ENCODE results near the gene HHAT. TPM values are rescaled to one million over a fixed set of nuclear protein-coding genes. Genes with fewer than 3 reads are reported as not detected.

Gene HHAT
- total and polyA plus RNA-seq, 9 of the 15 experiments (the other 6 are each of a cell fraction or from before 2014, with no cell fraction given) = 0.07 to 0.16 (median 0.13) TPM; not detected in 1

DNA sequence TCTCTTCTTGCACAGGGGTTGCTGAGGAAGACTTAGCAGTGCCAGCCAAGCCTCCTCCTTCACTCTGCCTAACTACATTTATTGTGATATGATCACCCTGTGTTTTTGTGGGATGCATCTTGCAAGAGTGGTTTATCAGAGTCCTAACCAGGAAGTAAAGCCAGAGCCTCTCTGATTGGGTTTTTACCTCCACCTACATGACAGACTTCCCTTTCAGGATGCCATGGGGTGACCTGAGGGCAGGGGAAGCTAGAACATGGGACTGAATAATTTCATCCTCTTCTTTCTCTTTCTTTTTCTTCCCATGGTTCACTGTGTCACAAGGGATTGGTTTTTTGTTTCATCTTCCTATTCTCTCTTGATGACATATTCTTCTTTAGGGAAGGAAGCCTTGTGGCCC lies 146.6 kb downstream of the HHAT start (continued):
- TF ChIP-seq, protein P1, sequence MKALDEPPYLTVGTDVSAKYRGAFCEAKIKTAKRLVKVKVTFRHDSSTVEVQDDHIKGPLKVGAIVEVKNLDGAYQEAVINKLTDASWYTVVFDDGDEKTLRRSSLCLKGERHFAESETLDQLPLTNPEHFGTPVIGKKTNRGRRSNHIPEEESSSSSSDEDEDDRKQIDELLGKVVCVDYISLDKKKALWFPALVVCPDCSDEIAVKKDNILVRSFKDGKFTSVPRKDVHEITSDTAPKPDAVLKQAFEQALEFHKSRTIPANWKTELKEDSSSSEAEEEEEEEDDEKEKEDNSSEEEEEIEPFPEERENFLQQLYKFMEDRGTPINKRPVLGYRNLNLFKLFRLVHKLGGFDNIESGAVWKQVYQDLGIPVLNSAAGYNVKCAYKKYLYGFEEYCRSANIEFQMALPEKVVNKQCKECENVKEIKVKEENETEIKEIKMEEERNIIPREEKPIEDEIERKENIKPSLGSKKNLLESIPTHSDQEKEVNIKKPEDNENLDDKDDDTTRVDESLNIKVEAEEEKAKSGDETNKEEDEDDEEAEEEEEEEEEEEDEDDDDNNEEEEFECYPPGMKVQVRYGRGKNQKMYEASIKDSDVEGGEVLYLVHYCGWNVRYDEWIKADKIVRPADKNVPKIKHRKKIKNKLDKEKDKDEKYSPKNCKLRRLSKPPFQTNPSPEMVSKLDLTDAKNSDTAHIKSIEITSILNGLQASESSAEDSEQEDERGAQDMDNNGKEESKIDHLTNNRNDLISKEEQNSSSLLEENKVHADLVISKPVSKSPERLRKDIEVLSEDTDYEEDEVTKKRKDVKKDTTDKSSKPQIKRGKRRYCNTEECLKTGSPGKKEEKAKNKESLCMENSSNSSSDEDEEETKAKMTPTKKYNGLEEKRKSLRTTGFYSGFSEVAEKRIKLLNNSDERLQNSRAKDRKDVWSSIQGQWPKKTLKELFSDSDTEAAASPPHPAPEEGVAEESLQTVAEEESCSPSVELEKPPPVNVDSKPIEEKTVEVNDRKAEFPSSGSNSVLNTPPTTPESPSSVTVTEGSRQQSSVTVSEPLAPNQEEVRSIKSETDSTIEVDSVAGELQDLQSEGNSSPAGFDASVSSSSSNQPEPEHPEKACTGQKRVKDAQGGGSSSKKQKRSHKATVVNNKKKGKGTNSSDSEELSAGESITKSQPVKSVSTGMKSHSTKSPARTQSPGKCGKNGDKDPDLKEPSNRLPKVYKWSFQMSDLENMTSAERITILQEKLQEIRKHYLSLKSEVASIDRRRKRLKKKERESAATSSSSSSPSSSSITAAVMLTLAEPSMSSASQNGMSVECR (CRISPR knock-in tag; IDR thresholded peaks at IDR 0.05) = no peak

DNA sequence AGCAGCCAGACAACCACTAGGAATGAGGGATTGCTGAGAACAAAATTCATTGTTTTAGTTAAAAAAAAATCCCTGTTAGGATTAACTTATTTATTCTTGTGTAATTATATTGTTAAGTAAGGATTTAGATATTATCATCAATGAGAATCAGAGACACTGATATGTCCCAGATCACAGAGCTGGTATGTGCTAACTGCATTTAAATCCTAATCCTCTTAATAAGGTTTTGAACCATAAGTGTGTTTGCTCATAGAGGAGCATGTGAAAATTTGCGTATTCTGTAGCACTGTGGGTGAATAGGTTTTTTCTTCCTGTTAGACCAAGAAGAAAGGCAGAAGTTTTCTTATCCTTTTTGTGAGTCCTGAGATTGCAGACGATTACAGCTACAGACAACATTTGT lies 147.1 kb downstream of the HHAT start:
- Histone ChIP-seq H3K27me3 (ENCODE audit: control insufficient read depth in 2 of 2, insufficient read depth in 2 of 2, low read length in 2 of 2) (no peaks in the 10 kb centered on the region; a peak in 1 of 5 replicates), H2AFZ (ENCODE audit: low read depth, low read length) (no peak overlapping the region), H3K9ac (ENCODE audit: insufficient read depth in 1 of 2, low read depth in 2 of 2, low read length in 2 of 2) (no peak overlapping the region), H3K4me2 (ENCODE audit: insufficient read depth, low read length) (no peak overlapping the region), H3K9me3 (replicated peaks; ENCODE audit: control insufficient read depth, insufficient read depth, low read depth, low read length) (no peaks in the 10 kb centered on the region), H3K79me2 (ENCODE audit: control insufficient read depth, insufficient read depth, low read length) (no peaks in the 10 kb centered on the region), H3K27ac (ENCODE audit: extremely low read depth, low read depth, low read length) (no peak overlapping the region), H3K4me1 (replicated peaks in 1 of 2; ENCODE audit: control insufficient read depth in 2 of 2, insufficient read depth in 2 of 2, low read length in 2 of 2) (no peaks in the 10 kb centered on the region), H3K36me3 (ENCODE audit: control insufficient read depth, insufficient read depth, low read length) (no peaks in the 10 kb centered on the region), H4K20me1 (replicated peaks; ENCODE audit: control insufficient read depth, insufficient read depth, low read length) (no peaks in the 10 kb centered on the region), H3K4me3 (no peak overlapping the region), H3K9me1 (ENCODE audit: control insufficient read depth, insufficient read depth, low read length) (no peaks in the 10 kb centered on the region)
- CTCF ChIA-PET (ENCODE audit: low intra/inter-chr PET ratio) = no interaction called here
- no TSS peak for BruUV-seq (replicated peaks)
- DNase-seq (ENCODE audit: extremely low read depth in 1 of 4, low spot score in 3 of 4) = no peak
- in situ Hi-C loops (cut with MboI) (no loop called here), intact Hi-C loops (cut with micrococcal nuclease) (no loop called here)
- POLR2A ChIA-PET = interaction anchor here (0.7 kb wide), 1 partner anchor 22 kb away, joined by 4 read pairs; no protein-coding TSS in a partner anchor
- no peak for FAIRE-seq
- ATAC-seq = no peak
- 0% methylated on average over 2 of the region's 2 CpGs for WGBS (ENCODE audit: insufficient coverage, low coverage, missing lambda C conversion rate)
- TF ChIP-seq HMG20B (CRISPR knock-in tag; IDR thresholded peaks at IDR 0.05) = no peak
- TF ChIP-seq, protein P2, sequence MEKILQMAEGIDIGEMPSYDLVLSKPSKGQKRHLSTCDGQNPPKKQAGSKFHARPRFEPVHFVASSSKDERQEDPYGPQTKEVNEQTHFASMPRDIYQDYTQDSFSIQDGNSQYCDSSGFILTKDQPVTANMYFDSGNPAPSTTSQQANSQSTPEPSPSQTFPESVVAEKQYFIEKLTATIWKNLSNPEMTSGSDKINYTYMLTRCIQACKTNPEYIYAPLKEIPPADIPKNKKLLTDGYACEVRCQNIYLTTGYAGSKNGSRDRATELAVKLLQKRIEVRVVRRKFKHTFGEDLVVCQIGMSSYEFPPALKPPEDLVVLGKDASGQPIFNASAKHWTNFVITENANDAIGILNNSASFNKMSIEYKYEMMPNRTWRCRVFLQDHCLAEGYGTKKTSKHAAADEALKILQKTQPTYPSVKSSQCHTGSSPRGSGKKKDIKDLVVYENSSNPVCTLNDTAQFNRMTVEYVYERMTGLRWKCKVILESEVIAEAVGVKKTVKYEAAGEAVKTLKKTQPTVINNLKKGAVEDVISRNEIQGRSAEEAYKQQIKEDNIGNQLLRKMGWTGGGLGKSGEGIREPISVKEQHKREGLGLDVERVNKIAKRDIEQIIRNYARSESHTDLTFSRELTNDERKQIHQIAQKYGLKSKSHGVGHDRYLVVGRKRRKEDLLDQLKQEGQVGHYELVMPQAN (IDR thresholded peaks at IDR 0.05; ENCODE audit: borderline replicate concordance) = no peak
- TF ChIP-seq WHSC1 (IDR thresholded peaks at IDR 0.05; ENCODE audit: low read length) = no peak
- TF ChIP-seq ZNF121 (CRISPR knock-in tag; conservative IDR thresholded peaks at IDR 0.05) = no peak
- TF ChIP-seq FOXK1 (CRISPR knock-in tag; IDR thresholded peaks at IDR 0.05; ENCODE audit: borderline replicate concordance) = no peak
- TF ChIP-seq NCOA4 (IDR thresholded peaks at IDR 0.05; ENCODE audit: partially characterized antibody) = no peak
- no peak for TF ChIP-seq SRSF9 (IDR thresholded peaks at IDR 0.05; ENCODE audit: borderline replicate concordance, low read depth, low read length)
- TF ChIP-seq ZKSCAN1 (IDR thresholded peaks at IDR 0.05; ENCODE audit: low read depth, low read length) = no peak
- TF ChIP-seq, protein P3, sequence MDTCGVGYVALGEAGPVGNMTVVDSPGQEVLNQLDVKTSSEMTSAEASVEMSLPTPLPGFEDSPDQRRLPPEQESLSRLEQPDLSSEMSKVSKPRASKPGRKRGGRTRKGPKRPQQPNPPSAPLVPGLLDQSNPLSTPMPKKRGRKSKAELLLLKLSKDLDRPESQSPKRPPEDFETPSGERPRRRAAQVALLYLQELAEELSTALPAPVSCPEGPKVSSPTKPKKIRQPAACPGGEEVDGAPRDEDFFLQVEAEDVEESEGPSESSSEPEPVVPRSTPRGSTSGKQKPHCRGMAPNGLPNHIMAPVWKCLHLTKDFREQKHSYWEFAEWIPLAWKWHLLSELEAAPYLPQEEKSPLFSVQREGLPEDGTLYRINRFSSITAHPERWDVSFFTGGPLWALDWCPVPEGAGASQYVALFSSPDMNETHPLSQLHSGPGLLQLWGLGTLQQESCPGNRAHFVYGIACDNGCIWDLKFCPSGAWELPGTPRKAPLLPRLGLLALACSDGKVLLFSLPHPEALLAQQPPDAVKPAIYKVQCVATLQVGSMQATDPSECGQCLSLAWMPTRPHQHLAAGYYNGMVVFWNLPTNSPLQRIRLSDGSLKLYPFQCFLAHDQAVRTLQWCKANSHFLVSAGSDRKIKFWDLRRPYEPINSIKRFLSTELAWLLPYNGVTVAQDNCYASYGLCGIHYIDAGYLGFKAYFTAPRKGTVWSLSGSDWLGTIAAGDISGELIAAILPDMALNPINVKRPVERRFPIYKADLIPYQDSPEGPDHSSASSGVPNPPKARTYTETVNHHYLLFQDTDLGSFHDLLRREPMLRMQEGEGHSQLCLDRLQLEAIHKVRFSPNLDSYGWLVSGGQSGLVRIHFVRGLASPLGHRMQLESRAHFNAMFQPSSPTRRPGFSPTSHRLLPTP (IDR thresholded peaks at IDR 0.05; ENCODE audit: borderline replicate concordance, extremely low read depth, insufficient read length) = no peak
- no peak for TF ChIP-seq ZNF24 (IDR thresholded peaks at IDR 0.05)
- TF ChIP-seq POLR3A (IDR thresholded peaks at IDR 0.05; ENCODE audit: borderline replicate concordance, extremely low read depth, insufficient read depth, insufficient read length) = no peak
- TF ChIP-seq ZNF239 (CRISPR knock-in tag; IDR thresholded peaks at IDR 0.05) = no peak
